K562 (cell line): ENCODE measurements around the gene C1orf116. TPM values are rescaled to one million over a fixed set of nuclear protein-coding genes. Genes with fewer than 3 reads are reported as not detected.

Source experiments
- ARID4B ChIP-seq: sonication (generic); formaldehyde crosslinking; IDR thresholded peaks from 2 replicates; pipeline ENCODE4 v1.8.0; 2022; ENCODE audit warnings: mild to moderate bottlenecking, missing genetic modification reagents
- BRCA1 ChIP-seq, 2 experiments: fragments of 450-650 bp in 1 of 2; sonication (generic) in 1 of 2; formaldehyde crosslinking in 1 of 2; IDR thresholded peaks; 2 replicates each; pipeline versions ENCODE4 v1.5.0 to v1.6.1; 2017 to 2020; ENCODE audit warnings: mild to moderate bottlenecking in 1 of 2, missing genetic modification reagents in 1 of 2
- E2F4 ChIP-seq: sonication (generic); formaldehyde crosslinking; IDR thresholded peaks from 2 replicates; pipeline ENCODE4 v1.8.0; 2022; ENCODE audit warnings: mild to moderate bottlenecking, low read depth, missing genetic modification reagents
- ELF2 ChIP-seq: fragments of 250-450 bp; sonication (Bioruptor Pico); IDR thresholded peaks from 2 replicates; pipeline ENCODE4 v1.5.0; 2021; ENCODE audit warnings: mild to moderate bottlenecking
- KAT7 ChIP-seq: sonication (generic); formaldehyde crosslinking; IDR thresholded peaks from 2 replicates; pipeline ENCODE4 v1.8.0; 2022; ENCODE audit warnings: missing genetic modification reagents, mild to moderate bottlenecking, borderline replicate concordance
- KDM1A ChIP-seq, 2 experiments: fragments of 450-650 bp; IDR thresholded peaks; 2 replicates each; pipeline ENCODE4 v1.6.1; 2016; ENCODE audit warnings: mild to moderate bottlenecking in 2 of 2
- KLF13 ChIP-seq: fragments of 450-650 bp; IDR thresholded peaks from 2 replicates; pipeline ENCODE4 v1.6.1; 2016; ENCODE audit warnings: missing genetic modification characterization, low read depth, mild to moderate bottlenecking, missing compliant biosample characterization, moderate library complexity, borderline replicate concordance
- KLF16 ChIP-seq: IDR thresholded peaks from 2 replicates; pipeline ENCODE4 v1.6.1; 2016; ENCODE audit warnings: antibody characterized with exemption
- SMAD4 ChIP-seq: fragments of 250-450 bp; sonication (Bioruptor Pico); conservative IDR thresholded peaks from 2 replicates; pipeline ENCODE4 v1.8.0; 2021; ENCODE audit warnings: inconsistent platforms, mild to moderate bottlenecking, moderate library complexity
- TAL1 ChIP-seq: fragments of 450-650 bp; IDR thresholded peaks from 2 replicates; pipeline ENCODE4 v1.6.1; 2016; ENCODE audit warnings: mild to moderate bottlenecking
- XRCC5 ChIP-seq: fragments of 200-400 bp; formaldehyde crosslinking; IDR thresholded peaks from 2 replicates; pipeline ENCODE4 v1.6.1; 2017; ENCODE audit warnings: low read depth, mild to moderate bottlenecking, low read length
- ZFP91 ChIP-seq: sonication (generic); formaldehyde crosslinking; IDR thresholded peaks from 2 replicates; pipeline ENCODE4 v1.8.0; 2022; ENCODE audit warnings: mild to moderate bottlenecking, missing genetic modification reagents
- ZNF184 ChIP-seq: sonication (generic); formaldehyde crosslinking; IDR thresholded peaks from 2 replicates; pipeline ENCODE4 v1.5.0; 2020; ENCODE audit warnings: missing genetic modification reagents
- ZNF507 ChIP-seq: conservative IDR thresholded peaks from 2 replicates; pipeline ENCODE4 v1.6.1; 2017; ENCODE audit warnings: missing genetic modification characterization, missing compliant biosample characterization
- polyA plus RNA-seq, 8 experiments: library from polyadenylated mRNA; depleted of rRNA in 4 of 8; stranded (reverse) in 5 of 8; unstranded in 3 of 8; fragments of >200 nt; fragmentation: Nextera tagmentation in 2 of 8; fragmentation: Illumina TruSeq in 1 of 8; extraction: Ambion mirVana in 2 of 8; extraction: Trizol in 1 of 8; gene quantifications; 2 replicates each; pipeline versions ENCODE4 v1.2.1 to v1.2.3, GENCODE V29; 2011 to 2014; ENCODE audit warnings: inconsistent platforms in 1 of 8, missing spikeins in 1 of 8
- total RNA-seq, 7 experiments: library from RNA; depleted of rRNA in 6 of 7; stranded (reverse); fragments of >200 nt in 6 of 7; fragmentation: Illumina TruSeq in 2 of 7; extraction: Trizol in 2 of 7; gene quantifications; 2 replicates each; pipeline versions ENCODE4 v1.2.1 to v1.2.3, GENCODE V29; 2011 to 2021; ENCODE audit warnings: low replicate concordance in 1 of 7

The C1orf116 gene
- total and polyA plus RNA-seq, 9 of the 15 experiments (the other 6 are each of a cell fraction or from before 2014, with no cell fraction given), result 0.62 to 3.0 (median 0.95) TPM

GRCh38 chr1:206982216-206982615 lies 50.3 kb downstream of the C1orf116 start (continued):
- no peak for TF ChIP-seq ZFP91 (CRISPR knock-in tag)
- TF ChIP-seq ZNF507, result no peak
- TF ChIP-seq KLF16, result 0 out of 2 replicates have a peak, but pooled peaks have one; percentile 26
- no peak for TF ChIP-seq ZNF184
- no peak for TF ChIP-seq ELF2 (CRISPR knock-in tag)
- TF ChIP-seq BRCA1 (IDR thresholded peaks at IDR 0.05), result no peak
- TF ChIP-seq BRCA1 (CRISPR knock-in tag; IDR thresholded peaks at IDR 0.05), result no peak
- TF ChIP-seq TAL1, result no peak
- TF ChIP-seq KDM1A (IDR thresholded peaks at IDR 0.05), result peak; percentile 58 to 78
- TF ChIP-seq ARID4B, result no peak
- no peak for TF ChIP-seq E2F4 (CRISPR knock-in tag)
- TF ChIP-seq XRCC5, result 0 out of 2 replicates have a peak, but pooled peaks have one; percentile 60
- TF ChIP-seq SMAD4 (CRISPR knock-in tag), result no peak
- no peak for TF ChIP-seq KLF13 (tag)
- TF ChIP-seq KAT7 (CRISPR knock-in tag), result no peak
